Measurements from ENCODE around the gene TCF20.

DNA sequence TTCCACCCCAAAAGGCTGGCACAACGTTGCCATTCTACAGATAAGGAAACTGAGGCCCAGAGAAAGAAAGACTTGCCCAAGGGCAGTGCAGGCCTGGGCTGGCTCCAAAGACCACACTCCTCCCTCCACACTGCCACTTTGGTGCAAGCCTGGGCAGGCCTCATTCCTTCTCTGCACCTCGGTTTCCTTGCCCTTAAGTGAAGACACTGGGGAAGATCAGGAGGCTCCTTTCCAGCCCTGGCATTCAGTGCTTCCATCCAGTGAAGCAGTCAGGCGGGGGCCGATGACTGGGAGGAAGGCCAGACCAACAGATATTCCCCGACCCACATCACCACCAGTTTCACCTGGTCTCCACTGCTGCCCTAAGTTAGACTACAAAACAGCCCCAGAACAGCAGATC, 18.3 kb upstream of the TCF20 start:
- TF ChIP-seq, protein P1, sequence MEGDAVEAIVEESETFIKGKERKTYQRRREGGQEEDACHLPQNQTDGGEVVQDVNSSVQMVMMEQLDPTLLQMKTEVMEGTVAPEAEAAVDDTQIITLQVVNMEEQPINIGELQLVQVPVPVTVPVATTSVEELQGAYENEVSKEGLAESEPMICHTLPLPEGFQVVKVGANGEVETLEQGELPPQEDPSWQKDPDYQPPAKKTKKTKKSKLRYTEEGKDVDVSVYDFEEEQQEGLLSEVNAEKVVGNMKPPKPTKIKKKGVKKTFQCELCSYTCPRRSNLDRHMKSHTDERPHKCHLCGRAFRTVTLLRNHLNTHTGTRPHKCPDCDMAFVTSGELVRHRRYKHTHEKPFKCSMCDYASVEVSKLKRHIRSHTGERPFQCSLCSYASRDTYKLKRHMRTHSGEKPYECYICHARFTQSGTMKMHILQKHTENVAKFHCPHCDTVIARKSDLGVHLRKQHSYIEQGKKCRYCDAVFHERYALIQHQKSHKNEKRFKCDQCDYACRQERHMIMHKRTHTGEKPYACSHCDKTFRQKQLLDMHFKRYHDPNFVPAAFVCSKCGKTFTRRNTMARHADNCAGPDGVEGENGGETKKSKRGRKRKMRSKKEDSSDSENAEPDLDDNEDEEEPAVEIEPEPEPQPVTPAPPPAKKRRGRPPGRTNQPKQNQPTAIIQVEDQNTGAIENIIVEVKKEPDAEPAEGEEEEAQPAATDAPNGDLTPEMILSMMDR (IDR thresholded peaks at IDR 0.05), result no peak
- TF ChIP-seq POLR2A (IDR thresholded peaks at IDR 0.05), result no peak

Measured in uterus (tissue), 2 donors.